ENCODE measurements around the gene MED20. TPM values are rescaled to one million over a fixed set of nuclear protein-coding genes. Genes with fewer than 3 reads are reported as not detected.

The MED20 gene
- total RNA-seq, 2 experiments from 2014 or later: 20.6 to 22.3 TPM

- H3K36me3 Mint-ChIP-seq (ENCODE audit: low read depth): no peaks in the 10 kb centered on the region
- H3K27ac Mint-ChIP-seq: no peak overlapping the region
- POLR2A ChIA-PET: interaction anchor here (0.6 kb wide), 1 partner anchor 1472 kb away, joined by 3 read pairs; no protein-coding TSS in a partner anchor
- H3K4me3 Mint-ChIP-seq: no peak overlapping the region
- H3K9me3 Mint-ChIP-seq (ENCODE audit: insufficient read depth): no peaks in the 10 kb centered on the region
- DNase-seq (no peak), ATAC-seq (no peak)
- CTCF ChIA-PET: interaction anchor here (1.0 kb wide), 1 partner anchor 94 kb away, joined by 3 read pairs; the partner anchor contains the start of gene TOMM6
- no peaks in the 10 kb centered on the region for H3K4me1 Mint-ChIP-seq (ENCODE audit: low read depth)
- no peaks in the 10 kb centered on the region for H3K27me3 Mint-ChIP-seq (ENCODE audit: low read depth)
These were observed 39.4 kb downstream of the MED20 start for GRCh38 chr6:41881506-41881905.

- Mint-ChIP-seq H3K4me3 (no peak overlapping the region), H3K36me3 (ENCODE audit: low read depth) (no peaks in the 10 kb centered on the region), H3K27me3 (ENCODE audit: low read depth) (no peaks in the 10 kb centered on the region), H3K9me3 (ENCODE audit: insufficient read depth) (no peaks in the 10 kb centered on the region), H3K27ac (no peak overlapping the region), H3K4me1 (ENCODE audit: low read depth) (no peaks in the 10 kb centered on the region)
- ChIA-PET POLR2A (no interaction called here), CTCF (interaction anchor here (1.1 kb wide), 1 partner anchor 32 kb away, joined by 4 read pairs; no protein-coding TSS in a partner anchor)
- ATAC-seq (no peak), DNase-seq (no peak)
These were observed 42.0 kb downstream of the MED20 start for GRCh38 chr6:41878961-41879405.

DNA sequence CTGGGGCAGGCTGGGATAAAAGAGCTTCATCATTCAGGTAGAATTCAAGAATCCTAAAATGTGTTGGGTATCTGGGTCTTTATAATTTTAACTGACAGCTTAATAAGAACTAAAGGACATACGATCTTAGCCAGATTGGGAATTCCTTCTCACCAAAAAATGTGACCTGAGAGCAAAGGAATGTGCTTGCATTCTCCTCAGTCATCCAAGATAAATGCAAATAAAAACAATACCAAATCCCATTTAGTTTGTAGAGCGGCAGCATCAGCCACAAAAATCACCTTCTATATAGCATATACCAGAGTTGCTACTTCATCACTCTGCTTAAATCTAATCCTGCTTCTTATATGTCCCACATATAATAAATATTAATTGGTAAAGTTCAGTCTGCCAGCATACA is 42.7 kb downstream of the MED20 start:
- Mint-ChIP-seq H3K4me3 (no peak overlapping the region), H3K27me3 (ENCODE audit: low read depth) (no peaks in the 10 kb centered on the region), H3K9me3 (ENCODE audit: insufficient read depth) (no peaks in the 10 kb centered on the region), H3K4me1 (ENCODE audit: low read depth) (no peaks in the 10 kb centered on the region), H3K36me3 (ENCODE audit: low read depth) (no peaks in the 10 kb centered on the region), H3K27ac (no peak overlapping the region)
- ChIA-PET POLR2A (interaction anchor here (0.8 kb wide), 1 partner anchor 60 kb away, joined by 4 read pairs; no protein-coding TSS in a partner anchor), CTCF (no interaction called here)
- ATAC-seq (no peak), DNase-seq (no peak)

DNA sequence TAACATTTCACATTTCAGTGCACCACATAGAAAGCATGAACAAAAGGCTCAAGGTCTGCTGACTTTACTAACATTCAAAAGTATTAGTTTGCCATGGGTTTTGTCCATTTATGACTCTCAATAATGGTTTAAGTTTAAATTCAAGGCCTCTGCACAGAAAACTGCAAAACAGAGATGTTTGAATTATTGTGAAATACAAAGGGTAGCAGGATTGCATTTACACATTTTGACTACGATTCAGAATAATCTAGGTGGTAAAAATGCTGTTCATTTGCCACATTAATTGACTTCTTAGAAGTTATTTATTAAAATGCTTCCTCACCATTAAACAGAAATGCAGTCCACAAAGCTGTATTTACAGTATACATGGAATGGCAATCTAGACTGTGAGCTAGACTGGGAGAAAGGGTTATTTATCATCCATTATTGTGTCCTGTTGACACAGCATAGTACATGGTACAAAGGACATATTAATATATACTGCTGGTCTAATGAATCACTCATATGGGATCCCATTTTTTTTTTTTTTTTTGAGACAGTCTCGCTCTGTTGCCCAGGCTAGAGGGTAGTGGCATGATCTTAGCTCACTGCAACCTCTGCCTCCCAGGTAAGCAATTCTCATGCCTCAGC is 43.8 kb downstream of the MED20 start:
- H3K4me1 Mint-ChIP-seq (ENCODE audit: low read depth): no peaks in the 10 kb centered on the region
- H3K27me3 Mint-ChIP-seq (ENCODE audit: low read depth): no peaks in the 10 kb centered on the region
- H3K4me3 Mint-ChIP-seq: no peak overlapping the region
- no peak for DNase-seq
- H3K36me3 Mint-ChIP-seq (ENCODE audit: low read depth): no peaks in the 10 kb centered on the region
- no peaks in the 10 kb centered on the region for H3K9me3 Mint-ChIP-seq (ENCODE audit: insufficient read depth)
- no peak for ATAC-seq
- POLR2A ChIA-PET: interaction anchor here (0.6 kb wide), 1 partner anchor 324 kb away, joined by 4 read pairs; no protein-coding TSS in a partner anchor
- H3K27ac Mint-ChIP-seq: no peak overlapping the region
- CTCF ChIA-PET: interaction anchor here (1.0 kb wide), 1 partner anchor 30 kb away, joined by 4 read pairs; no protein-coding TSS in a partner anchor

DNA sequence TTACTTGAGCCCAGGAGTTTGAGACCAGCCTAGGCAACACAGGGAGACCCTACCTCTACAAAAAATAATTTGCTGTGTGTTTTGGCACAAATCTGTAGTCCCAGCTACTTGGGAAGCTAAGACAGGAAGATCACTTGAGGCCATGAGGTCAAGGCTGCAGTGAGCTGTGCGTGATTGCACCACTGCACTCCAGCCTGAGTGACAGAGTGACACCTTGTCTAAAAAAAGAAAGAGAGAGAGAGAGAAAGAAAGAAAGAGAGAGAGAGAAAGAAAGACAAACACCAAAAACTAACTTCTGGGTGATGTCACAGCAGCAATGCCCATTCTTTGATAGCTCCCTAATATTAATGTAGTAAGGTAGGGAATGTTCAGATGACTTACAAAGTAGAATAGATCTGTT is 46.2 kb downstream of the MED20 start:
- no peak overlapping the region for H3K4me3 Mint-ChIP-seq
- CTCF ChIA-PET: interaction anchor here (1.2 to 1.3 kb wide), 2 partner anchors 46 to 286 kb away, joined by 4 read pairs; partner anchors contain the start of genes BYSL and MED20
- ATAC-seq: no peak
- POLR2A ChIA-PET: interaction anchor here (1.1 kb wide), 1 partner anchor 21 kb away, joined by 4 read pairs; no protein-coding TSS in a partner anchor
- no peaks in the 10 kb centered on the region for H3K27me3 Mint-ChIP-seq (ENCODE audit: low read depth)
- no peaks in the 10 kb centered on the region for H3K9me3 Mint-ChIP-seq (ENCODE audit: insufficient read depth)
- no peak for DNase-seq
- H3K4me1 Mint-ChIP-seq (ENCODE audit: low read depth): no peaks in the 10 kb centered on the region
- H3K36me3 Mint-ChIP-seq (ENCODE audit: low read depth): no peaks in the 10 kb centered on the region
- no peak overlapping the region for H3K27ac Mint-ChIP-seq

- ChIA-PET POLR2A (no interaction called here), CTCF (no interaction called here)
- no peak for DNase-seq
- no peaks in the 10 kb centered on the region for H3K36me3 Mint-ChIP-seq (ENCODE audit: low read depth)
- H3K4me1 Mint-ChIP-seq (ENCODE audit: low read depth): no peaks in the 10 kb centered on the region
- no peaks in the 10 kb centered on the region for H3K9me3 Mint-ChIP-seq (ENCODE audit: insufficient read depth)
- no peak overlapping the region for H3K4me3 Mint-ChIP-seq
- no peak overlapping the region for H3K27ac Mint-ChIP-seq
- H3K27me3 Mint-ChIP-seq (ENCODE audit: low read depth): no peaks in the 10 kb centered on the region
- ATAC-seq: no peak
These were observed 48.8 kb downstream of the MED20 start for GRCh38 chr6:41872147-41872546.

DNA sequence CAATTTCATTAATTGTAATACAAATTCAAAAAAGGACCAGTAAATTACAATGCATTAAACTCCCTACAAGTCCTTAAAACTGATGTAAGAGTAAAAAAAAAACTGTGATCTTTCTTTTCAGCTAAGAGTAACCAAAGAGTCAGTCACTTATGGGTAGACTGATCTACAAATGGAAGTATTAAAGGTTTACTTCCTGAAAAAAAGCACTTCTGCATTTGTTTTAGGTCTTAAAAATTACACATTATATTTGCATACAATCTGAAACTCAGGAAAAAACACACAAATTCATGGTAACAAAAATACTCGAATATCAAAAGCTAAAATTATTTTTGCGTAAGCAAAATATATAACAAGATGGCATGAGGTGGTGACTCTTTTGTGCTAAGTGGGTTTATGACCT is 49.2 kb downstream of the MED20 start:
- ChIA-PET CTCF (no interaction called here), POLR2A (no interaction called here)
- Mint-ChIP-seq H3K27ac (no peak overlapping the region), H3K27me3 (ENCODE audit: low read depth) (no peaks in the 10 kb centered on the region), H3K4me1 (ENCODE audit: low read depth) (no peaks in the 10 kb centered on the region), H3K36me3 (ENCODE audit: low read depth) (no peaks in the 10 kb centered on the region), H3K9me3 (ENCODE audit: insufficient read depth) (no peaks in the 10 kb centered on the region), H3K4me3 (no peak overlapping the region)
- DNase-seq (no peak), ATAC-seq (no peak)

DNA sequence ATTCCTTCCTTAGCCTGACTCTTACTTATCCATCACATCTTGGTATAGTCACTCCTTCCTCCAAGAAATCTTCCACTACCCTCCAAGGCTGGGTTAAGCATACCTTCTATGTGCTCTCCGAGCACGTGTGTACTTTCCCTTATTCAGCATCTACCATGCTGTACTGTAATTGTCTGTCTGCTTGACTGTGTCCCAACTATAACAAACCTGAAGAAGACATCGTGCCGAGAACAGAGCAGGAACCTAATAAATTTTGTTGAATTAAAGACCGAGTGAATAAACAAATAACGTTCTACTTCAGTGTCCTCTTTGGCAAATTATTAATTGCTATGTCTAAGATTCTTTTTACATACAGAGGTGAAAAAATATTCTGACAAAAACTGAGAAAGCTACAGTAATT is 61.6 kb downstream of the MED20 start:
- CTCF ChIA-PET: interaction anchor here (1.4 to 2.9 kb wide), 2 partner anchors 12 to 185 kb away, joined by 3 to 12 read pairs; no protein-coding TSS in a partner anchor
- no peaks in the 10 kb centered on the region for H3K9me3 Mint-ChIP-seq (ENCODE audit: insufficient read depth)
- no peak overlapping the region for H3K27ac Mint-ChIP-seq
- H3K27me3 Mint-ChIP-seq (ENCODE audit: low read depth): no peaks in the 10 kb centered on the region
- H3K36me3 Mint-ChIP-seq (ENCODE audit: low read depth): no peaks in the 10 kb centered on the region
- POLR2A ChIA-PET: interaction anchor here (0.5 kb wide), 1 partner anchor 18 kb away, joined by 3 read pairs; no protein-coding TSS in a partner anchor
- no peak overlapping the region for H3K4me3 Mint-ChIP-seq
- H3K4me1 Mint-ChIP-seq (ENCODE audit: low read depth): no peaks in the 10 kb centered on the region
- DNase-seq (no peak), ATAC-seq (no peak)

GRCh38 chr6:41858703-41859102 is 62.2 kb downstream of the MED20 start:
- ChIA-PET CTCF (interaction anchor here (1.4 to 2.9 kb wide), 2 partner anchors 12 to 186 kb away, joined by 3 to 12 read pairs; no protein-coding TSS in a partner anchor), POLR2A (no interaction called here)
- Mint-ChIP-seq H3K27ac (no peak overlapping the region), H3K4me3 (no peak overlapping the region), H3K36me3 (ENCODE audit: low read depth) (no peaks in the 10 kb centered on the region), H3K27me3 (ENCODE audit: low read depth) (no peaks in the 10 kb centered on the region), H3K9me3 (ENCODE audit: insufficient read depth) (no peaks in the 10 kb centered on the region), H3K4me1 (ENCODE audit: low read depth) (no peaks in the 10 kb centered on the region)
- ATAC-seq (no peak), DNase-seq (no peak)

Other genes with a start within 250 kb of the MED20 start
- gene TFEB, start 185.5 kb downstream of the MED20 start, total RNA-seq: 10 to 100 TPM; 18.5 to 21.2 TPM
- gene PGC, start 173.7 kb downstream of the MED20 start, total RNA-seq: not detected
- 1 to 10 TPM; 5.1 to 7.0 TPM for gene FRS3, start 141.2 kb downstream of the MED20 start, total RNA-seq
- under 1 TPM in 1 of 2 experiments, not detected in 1; 0.40 TPM for gene PRICKLE4, start 140.4 kb downstream of the MED20 start, total RNA-seq
- 100 to 1,000 TPM; 215 to 218 TPM for gene TOMM6, start 133.4 kb downstream of the MED20 start, total RNA-seq
- 1 to 10 TPM; 6.2 to 7.8 TPM for gene USP49, start 25.8 kb downstream of the MED20 start, total RNA-seq
- gene BYSL, start 360 bp upstream of the MED20 start, total RNA-seq: 10 to 100 TPM; 39.4 to 43.1 TPM
- gene CCND3, start 20.7 kb upstream of the MED20 start, total RNA-seq: 100 to 1,000 TPM; 441 to 462 TPM
- 10 to 100 TPM; 44.1 TPM for gene TAF8, start 129.4 kb upstream of the MED20 start, total RNA-seq
- gene C6orf132, start 221.5 kb upstream of the MED20 start, total RNA-seq: under 1 TPM in 1 of 2 experiments, not detected in 1; 0.03 TPM